Measurements from ENCODE around the gene GCN1. TPM values are rescaled to one million over a fixed set of nuclear protein-coding genes. Genes with fewer than 3 reads are reported as not detected.

The GCN1 gene
- total RNA-seq, 6 experiments from 2014 or later: 76.5 to 102 (median 83.1) TPM

- Mint-ChIP-seq H3K27ac (peak overlapping the region; percentile 97), H3K4me1 (ENCODE audit: low read depth) (peaks cover 90% of the 10 kb centered on the region), H3K27me3 (ENCODE audit: insufficient read depth) (peaks cover 4% of the 10 kb centered on the region; the same call in 1 of the 2 replicates), H3K4me3 (peak overlapping the region; percentile 87), H3K9me3 (no peaks in the 10 kb centered on the region), H3K36me3 (ENCODE audit: low read depth) (peaks cover 17% of the 10 kb centered on the region; the same call in 1 of the 2 replicates)
- peak; percentile 34 for TF ChIP-seq CTCF (IDR thresholded peaks at IDR 0.05)
- no peak for DNase-seq
Observed at GRCh38 chr12:120235369-120236323, 41.1 kb upstream of the GCN1 start.

- peak; percentile 99 for DNase-seq
- Mint-ChIP-seq H3K9me3 (no peaks in the 10 kb centered on the region), H3K27ac (peak overlapping the region; percentile 97), H3K27me3 (ENCODE audit: insufficient read depth) (peaks cover 4% of the 10 kb centered on the region; the same call in 1 of the 2 replicates), H3K4me1 (ENCODE audit: low read depth) (peaks cover 90% of the 10 kb centered on the region), H3K4me3 (peak overlapping the region; percentile 87), H3K36me3 (ENCODE audit: low read depth) (peaks cover 17% of the 10 kb centered on the region; the same call in 1 of the 2 replicates)
- TF ChIP-seq CTCF (IDR thresholded peaks at IDR 0.05): peak; percentile 85
Observed at GRCh38 chr12:120234643-120235368, 40.3 kb upstream of the GCN1 start.

GRCh38 chr12:120231316-120232011 is 36.9 kb upstream of the GCN1 start:
- Mint-ChIP-seq H3K4me1 (ENCODE audit: low read depth) (peaks cover 100% of the 10 kb centered on the region), H3K4me3 (peak overlapping the region; percentile 87), H3K27ac (peak overlapping the region; percentile 97), H3K36me3 (ENCODE audit: low read depth) (peaks cover 17% of the 10 kb centered on the region; the same call in 1 of the 2 replicates), H3K27me3 (ENCODE audit: insufficient read depth) (peaks cover 4% of the 10 kb centered on the region; the same call in 1 of the 2 replicates), H3K9me3 (no peaks in the 10 kb centered on the region)
- TF ChIP-seq CTCF (IDR thresholded peaks at IDR 0.05): peak; percentile 62
- DNase-seq: peak; percentile 97

- H3K27me3 Mint-ChIP-seq (ENCODE audit: insufficient read depth): peaks cover 4% of the 10 kb centered on the region; the same call in 1 of the 2 replicates
- DNase-seq: no peak
- H3K36me3 Mint-ChIP-seq (ENCODE audit: low read depth): peaks cover 21% of the 10 kb centered on the region; the same call in 1 of the 2 replicates
- no peaks in the 10 kb centered on the region for H3K9me3 Mint-ChIP-seq
- peaks cover 100% of the 10 kb centered on the region for H3K4me1 Mint-ChIP-seq (ENCODE audit: low read depth)
- peak overlapping the region; percentile 97 for H3K27ac Mint-ChIP-seq
- H3K4me3 Mint-ChIP-seq: peak overlapping the region; percentile 87
- TF ChIP-seq CTCF (IDR thresholded peaks at IDR 0.05): no peak
Observed at GRCh38 chr12:120230974-120231315, 36.4 kb upstream of the GCN1 start.

- Mint-ChIP-seq H3K4me1 (ENCODE audit: low read depth) (peaks cover 100% of the 10 kb centered on the region), H3K27me3 (ENCODE audit: insufficient read depth) (peaks cover 4% of the 10 kb centered on the region; the same call in 1 of the 2 replicates), H3K9me3 (no peaks in the 10 kb centered on the region), H3K27ac (peak overlapping the region; percentile 97), H3K4me3 (peak overlapping the region; percentile 87), H3K36me3 (ENCODE audit: low read depth) (peaks cover 26% of the 10 kb centered on the region)
- no peak for TF ChIP-seq CTCF (IDR thresholded peaks at IDR 0.05)
- peak; percentile 93 for DNase-seq
Observed at GRCh38 chr12:120230326-120230973, 35.9 kb upstream of the GCN1 start.
